ENCODE measurements around the gene ARHGAP10. TPM values are rescaled to one million over a fixed set of nuclear protein-coding genes. Genes with fewer than 3 reads are reported as not detected.

The ARHGAP10 gene
- total RNA-seq, 2 experiments from 2014 or later, result 0.11 TPM; not detected in 1

DNA sequence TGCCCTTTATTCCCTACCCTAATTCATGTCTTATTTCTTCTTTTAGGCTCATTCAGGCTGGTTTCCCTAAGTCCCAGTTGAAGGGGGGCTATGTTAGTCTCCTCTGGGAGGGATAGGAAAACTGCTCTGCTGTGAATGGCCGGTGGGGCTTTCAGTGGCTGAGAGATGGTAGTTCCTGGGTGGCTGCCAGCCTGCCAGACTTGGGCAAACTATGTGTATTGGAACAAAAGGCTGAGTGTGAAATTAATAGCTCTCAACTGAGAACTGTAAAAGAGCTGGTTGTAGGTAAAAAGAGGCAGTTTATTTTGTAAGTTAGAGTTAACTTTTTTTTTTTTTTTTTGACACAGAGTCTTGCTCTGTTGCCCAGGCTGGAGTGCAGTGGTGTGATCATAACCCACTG lies 28.8 kb downstream of the ARHGAP10 start:
- no TSS peak for BruUV-seq (replicated peaks)
- POLR2A ChIA-PET, result no interaction called here

DNA sequence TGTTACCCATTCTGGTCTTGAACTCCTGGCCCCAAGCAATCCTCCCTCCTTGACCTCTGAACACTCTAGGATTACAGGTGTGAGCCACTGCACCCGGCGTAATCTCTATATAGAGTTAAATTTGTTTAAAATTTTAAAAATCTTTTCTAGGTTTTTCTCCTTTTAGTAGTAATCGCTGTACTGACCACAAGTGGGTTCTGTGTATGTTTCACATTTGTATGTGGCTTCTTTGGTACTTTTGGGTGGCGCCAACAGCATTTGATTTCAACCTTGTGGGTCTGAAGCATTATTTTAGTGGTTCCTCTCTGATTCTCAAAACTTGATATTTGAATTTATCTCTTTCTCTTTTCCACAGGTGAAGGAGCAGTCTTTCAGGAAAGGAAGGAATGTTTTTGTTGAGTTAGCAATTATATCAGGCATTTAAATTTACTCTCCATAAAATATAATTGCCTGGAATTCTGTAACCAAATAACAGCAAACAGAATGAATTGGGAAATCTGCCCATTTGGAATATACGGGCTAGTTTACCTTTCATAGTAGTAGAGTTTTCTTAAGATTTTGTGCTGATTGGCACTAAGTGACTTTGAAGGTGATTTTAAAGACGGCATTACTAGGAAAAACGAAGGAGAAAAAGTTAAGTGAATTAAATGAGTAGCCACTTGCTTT lies 29.5 kb downstream of the ARHGAP10 start:
- Histone ChIP-seq H4K20me1 (ENCODE audit: insufficient read depth, low read length) (no peaks in the 10 kb centered on the region), H3K36me3 (ENCODE audit: insufficient read depth, low read length) (no peaks in the 10 kb centered on the region), H2AFZ (ENCODE audit: low read length) (no peak overlapping the region), H3K27ac (ENCODE audit: low read depth, low read length, poor library complexity, severe bottlenecking) (no peak overlapping the region), H3K9me2 (ENCODE audit: insufficient read depth, low read length) (no peaks in the 10 kb centered on the region), H3K9me3 (ENCODE audit: low read length) (no peaks in the 10 kb centered on the region), H3K4me3 (ENCODE audit: low read depth, low read length, poor library complexity, severe bottlenecking) (no peak overlapping the region), H3K4me2 (ENCODE audit: low read length) (no peak overlapping the region), H3K79me2 (ENCODE audit: insufficient read depth, low read depth, low read length) (no peaks in the 10 kb centered on the region), H3K4me1 (ENCODE audit: insufficient read depth, low read length, poor library complexity, severe bottlenecking) (no peaks in the 10 kb centered on the region)
- no peak for TF ChIP-seq EZH2phosphoT487 (IDR thresholded peaks at IDR 0.05; ENCODE audit: borderline replicate concordance, low read depth, low read length)
- TF ChIP-seq, protein P1, sequence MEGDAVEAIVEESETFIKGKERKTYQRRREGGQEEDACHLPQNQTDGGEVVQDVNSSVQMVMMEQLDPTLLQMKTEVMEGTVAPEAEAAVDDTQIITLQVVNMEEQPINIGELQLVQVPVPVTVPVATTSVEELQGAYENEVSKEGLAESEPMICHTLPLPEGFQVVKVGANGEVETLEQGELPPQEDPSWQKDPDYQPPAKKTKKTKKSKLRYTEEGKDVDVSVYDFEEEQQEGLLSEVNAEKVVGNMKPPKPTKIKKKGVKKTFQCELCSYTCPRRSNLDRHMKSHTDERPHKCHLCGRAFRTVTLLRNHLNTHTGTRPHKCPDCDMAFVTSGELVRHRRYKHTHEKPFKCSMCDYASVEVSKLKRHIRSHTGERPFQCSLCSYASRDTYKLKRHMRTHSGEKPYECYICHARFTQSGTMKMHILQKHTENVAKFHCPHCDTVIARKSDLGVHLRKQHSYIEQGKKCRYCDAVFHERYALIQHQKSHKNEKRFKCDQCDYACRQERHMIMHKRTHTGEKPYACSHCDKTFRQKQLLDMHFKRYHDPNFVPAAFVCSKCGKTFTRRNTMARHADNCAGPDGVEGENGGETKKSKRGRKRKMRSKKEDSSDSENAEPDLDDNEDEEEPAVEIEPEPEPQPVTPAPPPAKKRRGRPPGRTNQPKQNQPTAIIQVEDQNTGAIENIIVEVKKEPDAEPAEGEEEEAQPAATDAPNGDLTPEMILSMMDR (conservative IDR thresholded peaks at IDR 0.05; ENCODE audit: low read length), result no peak
- intact Hi-C loops (cut with micrococcal nuclease; ENCODE audit: unreplicated experiment), result no loop called here
- CTCF ChIA-PET (ENCODE audit: unreplicated experiment), result no interaction called here
- BruUV-seq (replicated peaks), result no TSS peak
- no peak for DNase-seq (ENCODE audit: low spot score)
- POLR2A ChIA-PET, result no interaction called here

More for the DNA sequence above, 28.8 kb downstream of the ARHGAP10 start:
- Histone ChIP-seq H3K4me3 (ENCODE audit: low read depth, low read length, poor library complexity, severe bottlenecking) (no peak overlapping the region), H3K36me3 (ENCODE audit: insufficient read depth, low read length) (no peaks in the 10 kb centered on the region), H3K79me2 (ENCODE audit: insufficient read depth, low read depth, low read length) (no peaks in the 10 kb centered on the region), H4K20me1 (ENCODE audit: insufficient read depth, low read length) (no peaks in the 10 kb centered on the region), H3K27ac (ENCODE audit: low read depth, low read length, poor library complexity, severe bottlenecking) (no peak overlapping the region), H3K4me2 (ENCODE audit: low read length) (no peak overlapping the region), H2AFZ (ENCODE audit: low read length) (no peak overlapping the region), H3K9me2 (ENCODE audit: insufficient read depth, low read length) (no peaks in the 10 kb centered on the region), H3K9me3 (ENCODE audit: low read length) (no peaks in the 10 kb centered on the region), H3K4me1 (ENCODE audit: insufficient read depth, low read length, poor library complexity, severe bottlenecking) (no peaks in the 10 kb centered on the region)
- no peak for DNase-seq (ENCODE audit: low spot score)
- CTCF ChIA-PET (ENCODE audit: unreplicated experiment), result interaction anchor here (0.5 kb wide), 1 partner anchor 112 kb away, joined by 3 read pairs; no protein-coding TSS in a partner anchor
- TF ChIP-seq, protein P1 (conservative IDR thresholded peaks at IDR 0.05; ENCODE audit: low read length), result no peak
- TF ChIP-seq EZH2phosphoT487 (IDR thresholded peaks at IDR 0.05; ENCODE audit: borderline replicate concordance, low read depth, low read length), result no peak
- intact Hi-C loops (cut with micrococcal nuclease; ENCODE audit: unreplicated experiment), result no loop called here

DNA sequence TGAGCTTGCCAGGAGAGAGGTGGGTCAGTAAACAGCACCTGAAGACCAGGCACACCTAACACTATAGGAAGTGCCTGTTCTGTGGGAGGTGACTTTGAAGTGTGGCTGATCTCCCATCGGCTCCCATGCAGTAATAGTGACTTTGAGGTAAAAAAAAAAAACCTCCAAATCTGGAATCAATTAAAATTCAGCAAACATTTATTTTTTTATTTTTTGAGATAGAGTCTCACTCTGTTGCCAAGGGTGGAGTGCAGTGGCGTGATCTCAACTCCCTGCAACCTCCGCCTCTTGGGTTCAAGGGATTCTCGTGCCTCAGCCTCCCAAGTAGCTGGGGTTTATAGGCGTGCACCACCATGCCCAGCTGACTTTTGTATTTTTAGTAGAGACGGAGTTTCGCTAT lies 32.4 kb downstream of the ARHGAP10 start:
- intact Hi-C loops (cut with micrococcal nuclease; ENCODE audit: unreplicated experiment), result no loop called here
- H3K79me2 ChIP-seq (ENCODE audit: insufficient read depth, low read depth, low read length), result no peaks in the 10 kb centered on the region
- H3K4me2 ChIP-seq (ENCODE audit: low read length), result no peak overlapping the region
- POLR2A ChIA-PET, result interaction anchor here (0.6 kb wide), 1 partner anchor 711 kb away, joined by 3 read pairs; no protein-coding TSS in a partner anchor
- H3K9me2 ChIP-seq (ENCODE audit: insufficient read depth, low read length), result no peaks in the 10 kb centered on the region
- no peaks in the 10 kb centered on the region for H3K36me3 ChIP-seq (ENCODE audit: insufficient read depth, low read length)
- no peak overlapping the region for H3K27ac ChIP-seq (ENCODE audit: low read depth, low read length, poor library complexity, severe bottlenecking)
- no peak overlapping the region for H2AFZ ChIP-seq (ENCODE audit: low read length)
- no peak for DNase-seq (ENCODE audit: low spot score)
- no peaks in the 10 kb centered on the region for H3K9me3 ChIP-seq (ENCODE audit: low read length)
- no peak overlapping the region for H3K4me3 ChIP-seq (ENCODE audit: low read depth, low read length, poor library complexity, severe bottlenecking)
- no peaks in the 10 kb centered on the region for H4K20me1 ChIP-seq (ENCODE audit: insufficient read depth, low read length)
- no peak for TF ChIP-seq EZH2phosphoT487 (IDR thresholded peaks at IDR 0.05; ENCODE audit: borderline replicate concordance, low read depth, low read length)
- TF ChIP-seq, protein P1 (conservative IDR thresholded peaks at IDR 0.05; ENCODE audit: low read length), result no peak
- BruUV-seq (replicated peaks), result no TSS peak
- CTCF ChIA-PET (ENCODE audit: unreplicated experiment), result no interaction called here
- no peaks in the 10 kb centered on the region for H3K4me1 ChIP-seq (ENCODE audit: insufficient read depth, low read length, poor library complexity, severe bottlenecking)
